ENCODE results near the gene ERG. TPM values are rescaled to one million over a fixed set of nuclear protein-coding genes. Genes with fewer than 3 reads are reported as not detected.

Gene ERG
- total and polyA plus RNA-seq, 9 of the 15 experiments (the other 6 are each of a cell fraction or from before 2014, with no cell fraction given) = 0.06 TPM; not detected in 8

GRCh38 chr21:38455403-38455802, 42.9 kb downstream of the ERG start:
- ChIA-PET POLR2A (no interaction called here), CTCF (ENCODE audit: low intra/inter-chr PET ratio) (no interaction called here)
- no peak for ATAC-seq
- H3K9me3 ChIP-seq (replicated peaks; ENCODE audit: control insufficient read depth, insufficient read depth, low read depth, low read length) = no peaks in the 10 kb centered on the region
- BruUV-seq (replicated peaks) = no TSS peak
- no peak overlapping the region for H3K4me3 ChIP-seq
- H2AFZ ChIP-seq (ENCODE audit: low read depth, low read length) = no peak overlapping the region
- in situ Hi-C loops (cut with MboI) = no loop called here
- peaks cover 0 to 8% of the 10 kb centered on the region in 2 experiments; a peak in 1 of 5 replicates for H3K27me3 ChIP-seq (ENCODE audit: control insufficient read depth in 2 of 2, insufficient read depth in 2 of 2, low read length in 2 of 2)
- no peak for FAIRE-seq
- H3K9ac ChIP-seq (ENCODE audit: insufficient read depth in 1 of 2, low read depth in 2 of 2, low read length in 2 of 2) = no peak overlapping the region
- H3K4me2 ChIP-seq (ENCODE audit: insufficient read depth, low read length) = no peak overlapping the region
- 0% methylated on average over 4 of the region's 4 CpGs for WGBS (ENCODE audit: insufficient coverage, low coverage, missing lambda C conversion rate)
- no peaks in the 10 kb centered on the region for H3K9me1 ChIP-seq (ENCODE audit: control insufficient read depth, insufficient read depth, low read length)
- H3K79me2 ChIP-seq (ENCODE audit: control insufficient read depth, insufficient read depth, low read length) = no peaks in the 10 kb centered on the region
- intact Hi-C loops (cut with micrococcal nuclease) = no loop called here
- H3K27ac ChIP-seq (ENCODE audit: extremely low read depth, low read depth, low read length) = no peak overlapping the region
- no peaks in the 10 kb centered on the region for H3K4me1 ChIP-seq (replicated peaks in 1 of 2; ENCODE audit: control insufficient read depth in 2 of 2, insufficient read depth in 2 of 2, low read length in 2 of 2)
- no peaks in the 10 kb centered on the region for H3K36me3 ChIP-seq (ENCODE audit: control insufficient read depth, insufficient read depth, low read length)
- no peaks in the 10 kb centered on the region for H4K20me1 ChIP-seq (replicated peaks; ENCODE audit: control insufficient read depth, insufficient read depth, low read length)
- no peak for DNase-seq (ENCODE audit: extremely low read depth in 1 of 4, low spot score in 3 of 4)
- no peak for TF ChIP-seq RFX5 (IDR thresholded peaks at IDR 0.05; ENCODE audit: low read depth, low read length)
- TF ChIP-seq NFXL1 (CRISPR knock-in tag; IDR thresholded peaks at IDR 0.05) = no peak
- no peak for TF ChIP-seq ZNF740 (CRISPR knock-in tag; IDR thresholded peaks at IDR 0.05)
- TF ChIP-seq ZNF740 (tag; IDR thresholded peaks at IDR 0.05) = no peak
- TF ChIP-seq POU5F1 (IDR thresholded peaks at IDR 0.05; ENCODE audit: borderline replicate concordance, low read depth, low read length, partially characterized antibody) = no peak
- no peak for TF ChIP-seq ID3 (CRISPR knock-in tag; IDR thresholded peaks at IDR 0.05)
- TF ChIP-seq ID3 (tag; IDR thresholded peaks at IDR 0.05) = no peak
- no peak for TF ChIP-seq ATF2 (CRISPR knock-in tag; IDR thresholded peaks at IDR 0.05)
- TF ChIP-seq SMAD4 (CRISPR knock-in tag; conservative IDR thresholded peaks at IDR 0.05) = no peak
- TF ChIP-seq U2AF2 (optimal IDR thresholded peaks at IDR 0.05; ENCODE audit: low read depth, low read length) = no peak
- TF ChIP-seq CHD4 (IDR thresholded peaks at IDR 0.05; ENCODE audit: insufficient read depth, insufficient replicate concordance, low read depth, low read length, poor library complexity, severe bottlenecking) = no peak
- TF ChIP-seq CBX1 (IDR thresholded peaks at IDR 0.05; ENCODE audit: low read depth) = no peak
- TF ChIP-seq PCBP1 (IDR thresholded peaks at IDR 0.05; ENCODE audit: low read depth, low read length, poor library complexity, severe bottlenecking) = no peak
- no peak for TF ChIP-seq E2F4 (CRISPR knock-in tag; IDR thresholded peaks at IDR 0.05; ENCODE audit: low read depth)
- TF ChIP-seq ARID1B (IDR thresholded peaks at IDR 0.05) = no peak
